Fibroblast of skin of right quadriceps (primary cell): ENCODE data around the gene CACNA2D4.

Source experiments
- DNase-seq: peaks from one replicate; pipeline ENCODE4 v3.0.0-alpha.2; 2013

The CACNA2D4 gene

DNA sequence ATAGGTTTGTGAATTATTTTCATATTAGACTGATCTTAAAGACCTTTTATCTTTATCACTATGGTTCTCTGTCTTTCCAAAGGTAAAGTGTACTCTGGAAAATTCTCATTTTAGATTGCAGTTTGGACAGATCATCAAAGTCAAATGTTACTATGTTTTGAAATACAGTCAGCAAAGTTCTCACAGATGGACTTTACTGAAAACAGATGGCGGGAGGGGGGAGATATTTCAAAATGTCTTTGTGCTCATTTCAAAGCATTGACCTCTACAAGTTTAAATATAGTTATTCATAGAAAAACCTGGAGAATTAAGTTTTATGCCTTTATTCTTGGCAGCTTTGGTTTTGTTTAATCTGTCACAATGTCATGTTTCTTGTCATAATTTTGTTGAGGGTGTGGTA, 149.8 kb downstream of the CACNA2D4 start:
- no peak for DNase-seq

- no peak for DNase-seq
Observed at GRCh38 chr12:1767407-1768090, 150.9 kb downstream of the CACNA2D4 start.

- no peak for DNase-seq
Observed at GRCh38 chr12:1766110-1766509, 152.3 kb downstream of the CACNA2D4 start.

DNA sequence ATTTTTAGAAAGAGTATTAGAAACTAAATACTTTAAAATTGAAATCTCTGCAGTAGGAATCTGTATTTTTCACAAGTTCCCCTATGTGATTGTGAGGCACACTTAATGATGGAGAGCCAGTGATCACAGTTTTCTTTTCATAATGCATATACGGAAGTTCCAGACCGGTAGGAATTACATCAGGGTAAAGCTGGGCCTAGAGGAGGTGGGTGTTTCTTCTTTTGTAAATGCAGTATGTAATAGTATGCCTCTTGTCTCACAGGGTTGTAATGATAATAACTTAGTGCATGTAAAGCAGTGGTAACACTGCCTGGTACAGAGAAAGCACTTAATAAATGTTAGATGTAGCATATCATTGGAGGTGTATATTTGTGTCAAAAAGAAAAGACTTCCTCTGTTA, 155.3 kb downstream of the CACNA2D4 start:
- DNase-seq, result no peak

GRCh38 chr12:1761857-1762256, 156.6 kb downstream of the CACNA2D4 start:
- DNase-seq, result no peak

DNA sequence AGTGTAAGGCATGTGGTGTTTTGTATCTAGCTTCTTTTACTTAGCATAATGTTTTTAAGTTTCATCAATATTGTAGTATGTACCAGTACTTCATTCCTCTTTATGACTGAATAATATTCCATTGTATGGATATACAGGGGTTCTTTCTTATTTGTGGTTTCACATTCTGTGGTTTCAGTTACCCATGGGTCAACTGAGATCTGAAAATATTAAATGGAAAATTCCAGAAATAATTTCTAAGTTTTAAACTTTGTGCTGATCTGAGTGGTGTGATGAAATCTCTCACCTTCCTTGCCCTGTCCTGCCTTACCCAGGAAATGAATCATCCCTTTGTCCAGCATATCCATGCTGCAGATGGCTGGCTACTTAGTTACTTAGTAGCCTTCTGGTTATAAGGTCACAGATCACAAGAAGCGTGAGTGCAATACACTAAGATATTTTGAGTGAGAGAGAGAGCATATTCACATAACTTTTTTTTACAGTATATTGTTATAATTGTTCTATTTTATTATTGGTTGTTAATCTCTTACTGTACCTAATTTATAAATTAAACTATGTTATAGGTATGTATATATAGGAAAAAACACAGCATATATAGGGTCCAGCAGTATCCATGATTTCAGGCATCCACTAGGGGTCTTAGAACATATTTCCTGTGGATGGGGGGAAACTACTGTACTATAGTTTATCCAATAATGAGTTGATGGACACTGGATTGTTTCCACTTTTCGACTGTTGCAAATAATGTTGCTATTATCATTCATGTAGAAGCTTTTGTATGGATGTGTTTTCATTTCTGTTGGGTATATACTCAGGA, 157.7 kb downstream of the CACNA2D4 start:
- DNase-seq, result no peak

GRCh38 chr12:1758887-1759286, 159.6 kb downstream of the CACNA2D4 start:
- DNase-seq, result no peak

DNA sequence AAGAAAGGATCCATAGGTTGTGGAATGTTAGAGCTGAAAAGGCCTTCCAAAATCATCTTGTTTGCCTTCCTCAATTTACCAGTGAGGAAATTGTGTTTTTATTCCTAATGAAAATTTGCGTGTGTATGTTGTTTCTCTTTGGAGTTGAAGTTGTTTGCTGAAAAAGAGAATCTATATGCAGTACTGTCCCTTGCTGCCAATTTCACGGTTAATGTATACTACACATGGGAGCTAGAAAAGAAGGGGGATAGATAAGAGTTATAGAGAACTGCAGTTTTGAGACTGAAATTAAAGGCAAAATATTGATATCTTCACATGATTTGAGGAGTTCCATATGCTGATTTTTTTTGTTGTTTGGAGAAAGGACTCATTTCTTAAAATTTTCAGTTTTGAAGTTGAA, 160.1 kb downstream of the CACNA2D4 start:
- DNase-seq, result no peak

DNA sequence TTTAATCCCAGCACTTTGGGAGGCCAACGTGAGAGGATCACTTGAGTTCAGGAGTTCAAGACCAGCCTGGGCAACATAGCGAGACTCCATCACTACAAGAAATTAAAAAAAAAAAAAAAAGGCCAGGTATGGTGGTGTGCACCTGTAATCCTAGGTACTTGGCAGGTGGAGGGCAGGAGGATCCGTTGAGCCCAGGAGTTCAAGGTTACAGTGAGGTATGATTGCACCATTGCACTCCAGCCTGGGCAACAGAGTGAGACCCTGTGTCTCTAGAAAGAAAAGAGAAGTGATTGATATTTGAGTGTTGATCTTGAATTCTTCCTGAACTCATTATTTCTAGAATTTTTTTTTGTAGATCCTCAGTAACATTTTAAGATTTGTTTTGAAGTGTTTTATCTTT, 168.2 kb downstream of the CACNA2D4 start:
- DNase-seq, result no peak

- no peak for DNase-seq
Observed at GRCh38 chr12:1749019-1749418, 169.4 kb downstream of the CACNA2D4 start.

GRCh38 chr12:1747609-1748008, 170.8 kb downstream of the CACNA2D4 start:
- no peak for DNase-seq

GRCh38 chr12:1744932-1745331, 173.5 kb downstream of the CACNA2D4 start:
- DNase-seq, result no peak
